ENCODE measurements around the gene LEO1.

LEO1 gene

DNA sequence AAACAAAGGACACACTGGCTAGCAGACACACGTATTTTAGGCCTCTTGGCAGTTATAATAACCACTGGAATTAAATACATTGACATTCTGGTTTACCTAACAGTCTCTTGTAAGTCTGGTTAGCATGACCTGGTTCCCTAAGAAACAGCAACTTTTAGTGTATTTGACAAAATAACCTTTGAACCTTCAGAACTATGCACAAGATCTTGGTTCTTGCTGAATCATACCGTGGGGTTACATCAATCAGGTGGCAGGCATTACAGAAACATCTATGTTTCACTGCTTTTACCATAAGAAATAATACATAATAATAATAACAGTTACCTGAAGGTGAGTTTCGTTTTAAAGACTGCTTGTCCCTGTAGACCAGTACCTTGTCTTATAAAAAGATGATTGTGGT lies 18.8 kb downstream of the LEO1 start:
- no peak overlapping the region for H3K27ac ChIP-seq
- TF ChIP-seq, protein P1, sequence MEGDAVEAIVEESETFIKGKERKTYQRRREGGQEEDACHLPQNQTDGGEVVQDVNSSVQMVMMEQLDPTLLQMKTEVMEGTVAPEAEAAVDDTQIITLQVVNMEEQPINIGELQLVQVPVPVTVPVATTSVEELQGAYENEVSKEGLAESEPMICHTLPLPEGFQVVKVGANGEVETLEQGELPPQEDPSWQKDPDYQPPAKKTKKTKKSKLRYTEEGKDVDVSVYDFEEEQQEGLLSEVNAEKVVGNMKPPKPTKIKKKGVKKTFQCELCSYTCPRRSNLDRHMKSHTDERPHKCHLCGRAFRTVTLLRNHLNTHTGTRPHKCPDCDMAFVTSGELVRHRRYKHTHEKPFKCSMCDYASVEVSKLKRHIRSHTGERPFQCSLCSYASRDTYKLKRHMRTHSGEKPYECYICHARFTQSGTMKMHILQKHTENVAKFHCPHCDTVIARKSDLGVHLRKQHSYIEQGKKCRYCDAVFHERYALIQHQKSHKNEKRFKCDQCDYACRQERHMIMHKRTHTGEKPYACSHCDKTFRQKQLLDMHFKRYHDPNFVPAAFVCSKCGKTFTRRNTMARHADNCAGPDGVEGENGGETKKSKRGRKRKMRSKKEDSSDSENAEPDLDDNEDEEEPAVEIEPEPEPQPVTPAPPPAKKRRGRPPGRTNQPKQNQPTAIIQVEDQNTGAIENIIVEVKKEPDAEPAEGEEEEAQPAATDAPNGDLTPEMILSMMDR (IDR thresholded peaks at IDR 0.05; ENCODE audit: low read depth, low read length), result no peak
- no peaks in the 10 kb centered on the region for H3K9me3 ChIP-seq (ENCODE audit: severe bottlenecking)
- no peak for DNase-seq
- H3K4me3 ChIP-seq (ENCODE audit: low read depth, low read length), result no peak overlapping the region
- H3K27me3 ChIP-seq (ENCODE audit: insufficient read depth, low read depth, severe bottlenecking), result no peaks in the 10 kb centered on the region
- peaks cover 92% of the 10 kb centered on the region for H3K36me3 ChIP-seq

DNA sequence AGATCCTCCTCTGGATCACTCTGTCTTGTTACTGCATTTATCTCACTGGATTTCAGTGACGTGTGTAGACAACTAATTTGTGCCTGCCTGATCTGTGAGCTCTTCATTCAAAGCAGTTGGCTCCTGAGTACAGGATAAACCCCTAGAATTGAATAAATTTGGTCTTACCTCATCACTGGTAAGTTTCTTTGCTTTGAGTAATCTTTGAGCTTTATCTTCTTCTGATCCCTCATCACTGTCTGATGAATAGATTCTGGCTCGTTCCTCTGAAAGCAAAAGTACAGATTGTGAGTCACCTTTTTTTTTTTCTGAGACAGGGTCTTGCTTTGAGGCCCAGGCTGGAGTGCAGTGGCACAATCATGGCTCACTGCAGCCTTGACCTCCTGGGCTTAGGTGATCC lies 24.5 kb downstream of the LEO1 start:
- TF ChIP-seq, protein P1 (IDR thresholded peaks at IDR 0.05; ENCODE audit: low read depth, low read length), result no peak
- H3K36me3 ChIP-seq, result peaks cover 62% of the 10 kb centered on the region
- H3K27ac ChIP-seq, result no peak overlapping the region
- no peaks in the 10 kb centered on the region for H3K27me3 ChIP-seq (ENCODE audit: insufficient read depth, low read depth, severe bottlenecking)
- no peak for DNase-seq
- no peak overlapping the region for H3K4me3 ChIP-seq (ENCODE audit: low read depth, low read length)
- no peaks in the 10 kb centered on the region for H3K9me3 ChIP-seq (ENCODE audit: severe bottlenecking)

DNA sequence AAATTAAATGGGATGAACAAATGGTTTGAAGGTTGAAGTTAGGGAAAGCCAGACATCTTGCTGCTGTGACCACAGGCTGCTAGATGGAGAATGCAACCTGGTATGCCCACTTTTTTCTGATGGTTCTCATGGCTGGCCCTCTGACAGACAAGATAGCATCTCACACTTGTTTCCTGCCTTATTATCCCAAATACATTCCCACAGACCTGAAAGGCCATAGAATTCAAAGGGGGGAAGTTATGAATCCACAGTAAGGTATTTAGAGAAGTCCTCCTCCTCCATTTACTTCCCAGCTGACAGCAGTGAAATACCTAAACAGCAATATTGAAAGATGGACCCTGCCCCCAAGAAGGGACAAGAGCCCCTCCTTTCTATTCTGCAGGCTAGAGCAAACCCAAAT lies 32.4 kb downstream of the LEO1 start:
- TF ChIP-seq, protein P1 (IDR thresholded peaks at IDR 0.05; ENCODE audit: low read depth, low read length), result no peak
- Histone ChIP-seq H3K4me3 (ENCODE audit: low read depth, low read length) (no peak overlapping the region), H3K9me3 (ENCODE audit: severe bottlenecking) (no peaks in the 10 kb centered on the region), H3K36me3 (peaks cover 37% of the 10 kb centered on the region), H3K27ac (no peak overlapping the region), H3K27me3 (ENCODE audit: insufficient read depth, low read depth, severe bottlenecking) (no peaks in the 10 kb centered on the region)
- no peak for DNase-seq

DNA sequence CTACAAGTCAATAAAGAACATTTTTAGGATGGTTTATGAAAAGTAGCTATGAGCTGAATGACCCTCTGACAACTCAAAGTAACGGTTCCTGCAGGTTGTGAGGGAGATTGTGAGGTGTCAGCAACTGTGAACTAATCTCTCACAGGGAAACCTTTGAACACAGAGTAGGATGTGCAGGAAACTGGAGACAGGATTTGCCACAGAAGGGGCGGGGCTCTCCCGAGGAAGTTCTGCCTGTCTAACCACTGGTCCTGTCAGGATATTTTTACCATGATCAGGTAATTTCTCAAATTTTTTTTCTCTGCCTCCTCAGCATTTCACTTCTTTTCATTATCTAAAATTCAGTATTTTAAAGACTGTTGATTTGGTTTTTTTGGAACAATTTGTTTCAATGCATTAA lies 33.3 kb downstream of the LEO1 start:
- no peak overlapping the region for H3K4me3 ChIP-seq (ENCODE audit: low read depth, low read length)
- H3K9me3 ChIP-seq (ENCODE audit: severe bottlenecking), result no peaks in the 10 kb centered on the region
- TF ChIP-seq, protein P1 (IDR thresholded peaks at IDR 0.05; ENCODE audit: low read depth, low read length), result no peak
- peaks cover 37% of the 10 kb centered on the region for H3K36me3 ChIP-seq
- no peaks in the 10 kb centered on the region for H3K27me3 ChIP-seq (ENCODE audit: insufficient read depth, low read depth, severe bottlenecking)
- no peak overlapping the region for H3K27ac ChIP-seq
- DNase-seq, result no peak

DNA sequence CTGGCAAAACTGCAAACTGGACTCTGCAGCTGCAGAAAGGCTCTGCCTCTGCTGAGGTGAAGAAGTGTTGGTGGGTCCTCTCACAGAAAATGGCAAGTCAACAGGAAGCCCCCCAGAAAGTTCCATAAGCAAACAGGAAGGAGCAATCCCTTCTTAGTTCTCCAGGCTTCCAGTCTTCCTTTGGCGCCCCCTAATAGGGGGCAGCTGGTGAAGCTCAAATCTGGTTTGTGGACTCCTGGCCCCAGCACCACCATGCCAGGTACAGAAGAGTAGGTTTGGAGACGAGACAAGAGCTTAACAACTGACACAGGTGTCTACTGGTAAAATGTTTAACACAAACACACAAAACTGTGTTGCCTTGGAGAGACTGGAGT lies 35.5 kb downstream of the LEO1 start:
- Histone ChIP-seq H3K27ac (no peak overlapping the region), H3K4me3 (ENCODE audit: low read depth, low read length) (no peak overlapping the region), H3K27me3 (ENCODE audit: insufficient read depth, low read depth, severe bottlenecking) (no peaks in the 10 kb centered on the region), H3K9me3 (ENCODE audit: severe bottlenecking) (no peaks in the 10 kb centered on the region), H3K36me3 (peaks cover 32% of the 10 kb centered on the region)
- TF ChIP-seq, protein P1 (IDR thresholded peaks at IDR 0.05; ENCODE audit: low read depth, low read length), result peak; percentile 21; the same call in 1 of the 2 replicates
- DNase-seq, result peak; percentile 14

DNA sequence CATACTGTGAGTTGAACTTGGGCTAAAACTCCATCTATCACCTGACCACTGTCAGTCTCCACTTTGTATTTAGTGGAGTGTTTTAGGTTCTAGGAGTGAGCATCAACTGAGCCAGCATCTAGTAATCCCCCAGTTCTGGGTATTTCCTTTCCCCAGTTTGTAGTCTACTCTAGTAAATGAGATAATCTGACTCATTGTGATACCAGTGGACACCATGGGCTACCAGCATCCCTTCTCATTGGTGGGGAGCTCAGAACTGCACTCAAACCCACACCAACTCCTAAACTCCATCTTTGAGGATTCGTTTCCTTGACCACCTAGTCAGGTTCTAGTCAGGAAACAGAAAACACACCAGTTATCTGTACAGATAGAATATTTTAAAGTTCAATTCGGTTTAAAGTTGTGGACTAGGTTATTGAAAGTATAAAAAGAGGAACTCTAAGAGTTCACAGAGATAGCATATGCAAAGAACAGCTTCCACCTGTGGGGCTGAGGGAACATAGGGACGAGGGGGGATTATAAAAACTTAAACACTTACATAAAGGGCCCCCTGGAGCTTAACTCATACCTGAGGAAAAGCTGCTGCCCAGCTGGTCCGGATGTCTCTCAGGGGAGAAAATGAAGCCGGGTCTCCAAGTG lies 36.0 kb downstream of the LEO1 start:
- no peak overlapping the region for H3K27ac ChIP-seq
- no peaks in the 10 kb centered on the region for H3K9me3 ChIP-seq (ENCODE audit: severe bottlenecking)
- TF ChIP-seq, protein P1 (IDR thresholded peaks at IDR 0.05; ENCODE audit: low read depth, low read length), result no peak
- H3K4me3 ChIP-seq (ENCODE audit: low read depth, low read length), result no peak overlapping the region
- peak; percentile 11 for DNase-seq
- H3K36me3 ChIP-seq, result peaks cover 32% of the 10 kb centered on the region
- no peaks in the 10 kb centered on the region for H3K27me3 ChIP-seq (ENCODE audit: insufficient read depth, low read depth, severe bottlenecking)
